H9 (cell line): Measurements from ENCODE around the gene ARCN1. TPM values are rescaled to one million over a fixed set of nuclear protein-coding genes. Genes with fewer than 3 reads are reported as not detected.

ENCODE experiments used
- DNase-seq: peaks from one replicate; pipeline ENCODE4 v3.0.0-alpha.2; 2017
- H2AFZ ChIP-seq: one replicate; pipeline ENCODE4 v1.6.1; 2013; ENCODE audit warnings: mild to moderate bottlenecking, low read length, control low read depth, moderate library complexity
- H2AK5ac ChIP-seq: 2 replicates; pipeline ENCODE4 v1.6.1; 2013; ENCODE audit warnings: low read length, control low read depth, mixed read lengths; ENCODE audit not compliant: insufficient read length
- H2BK120ac ChIP-seq: one replicate; pipeline ENCODE4 v1.6.1; 2013; ENCODE audit warnings: low read depth, mild to moderate bottlenecking, low read length, control low read depth, inconsistent platforms; ENCODE audit not compliant: poor library complexity, severe bottlenecking
- H2BK12ac ChIP-seq: 2 replicates; pipeline ENCODE4 v1.6.1; 2013; ENCODE audit warnings: low read length, control low read depth, mixed read lengths, low read depth; ENCODE audit not compliant: insufficient read length
- H2BK15ac ChIP-seq: 2 replicates; pipeline ENCODE4 v1.6.1; 2013; ENCODE audit warnings: low read depth, low read length, control low read depth
- H2BK20ac ChIP-seq: one replicate; pipeline ENCODE4 v1.6.1; 2013; ENCODE audit warnings: low read depth, mild to moderate bottlenecking, low read length, control low read depth, inconsistent platforms; ENCODE audit not compliant: poor library complexity, severe bottlenecking
- H2BK5ac ChIP-seq: 2 replicates; pipeline ENCODE4 v1.6.1; 2013; ENCODE audit warnings: low read length, control low read depth, mixed read lengths; ENCODE audit not compliant: insufficient read length
- H3K14ac ChIP-seq: 2 replicates; pipeline ENCODE4 v1.6.1; 2013; ENCODE audit warnings: low read length, control low read depth; ENCODE audit not compliant: insufficient read depth
- H3K18ac ChIP-seq: 2 replicates; pipeline ENCODE4 v1.6.1; 2013; ENCODE audit warnings: low read depth, mild to moderate bottlenecking, mixed read lengths, low read length, control low read depth; ENCODE audit not compliant: insufficient read length
- H3K23ac ChIP-seq: 2 replicates; pipeline ENCODE4 v1.6.1; 2013; ENCODE audit warnings: low read length, control low read depth, mixed read lengths, low read depth; ENCODE audit not compliant: insufficient read length
- H3K23me2 ChIP-seq: 2 replicates; pipeline ENCODE4 v1.6.1; 2013; ENCODE audit warnings: low read depth, mild to moderate bottlenecking, mixed read lengths, low read length, control low read depth; ENCODE audit not compliant: insufficient read length, poor library complexity, severe bottlenecking
- H3K27ac ChIP-seq: 2 replicates; pipeline ENCODE4 v1.5.1; 2013; ENCODE audit warnings: low read length, control low read depth, mixed read lengths, low read depth; ENCODE audit not compliant: insufficient read length
- H3K27me3 ChIP-seq: 2 replicates; pipeline ENCODE4 v1.6.1; 2013; ENCODE audit warnings: low read length, control low read depth, inconsistent platforms; ENCODE audit not compliant: insufficient read depth
- H3K4ac ChIP-seq: 2 replicates; pipeline ENCODE4 v1.6.1; 2013; ENCODE audit warnings: low read depth, mild to moderate bottlenecking, control low read depth, inconsistent platforms, low read length, moderate library complexity
- H3K4me1 ChIP-seq: 2 replicates; pipeline ENCODE4 v1.6.1; 2013; ENCODE audit warnings: low read length, control low read depth, inconsistent platforms; ENCODE audit not compliant: insufficient read depth
- H3K4me2 ChIP-seq: 2 replicates; pipeline ENCODE4 v1.6.1; 2013; ENCODE audit warnings: low read length, control low read depth, mixed read lengths; ENCODE audit not compliant: insufficient read length, insufficient read depth
- H3K56ac ChIP-seq: 2 replicates; pipeline ENCODE4 v1.6.1; 2013; ENCODE audit warnings: low read depth, mild to moderate bottlenecking, mixed read lengths, low read length, control low read depth; ENCODE audit not compliant: insufficient read length
- H3K79me1 ChIP-seq: 2 replicates; pipeline ENCODE4 v1.6.1; 2013; ENCODE audit warnings: low read depth, mild to moderate bottlenecking, moderate library complexity, low read length, control low read depth, inconsistent platforms; ENCODE audit not compliant: insufficient read depth, poor library complexity, severe bottlenecking
- H3K79me2 ChIP-seq: 2 replicates; pipeline ENCODE4 v1.6.1; 2013; ENCODE audit warnings: low read length, control low read depth, inconsistent platforms; ENCODE audit not compliant: insufficient read depth
- H3K9ac ChIP-seq: 2 replicates; pipeline ENCODE4 v1.6.1; 2013; ENCODE audit warnings: low read length, control low read depth, mixed read lengths; ENCODE audit not compliant: insufficient read length; ENCODE audit errors: extremely low read depth
- H3K9me3 ChIP-seq: one replicate; pipeline ENCODE4 v1.6.1; 2013; ENCODE audit warnings: low read depth, low read length, inconsistent platforms; ENCODE audit not compliant: control insufficient read depth
- H3T11ph ChIP-seq: one replicate; pipeline ENCODE4 v1.6.1; 2013; ENCODE audit warnings: mild to moderate bottlenecking, low read length, control low read depth, inconsistent platforms
- H4K20me1 ChIP-seq: one replicate; pipeline ENCODE4 v1.6.1; 2013; ENCODE audit not compliant: control insufficient read depth, insufficient read length, insufficient read depth
- H4K5ac ChIP-seq: 2 replicates; pipeline ENCODE4 v1.6.1; 2013; ENCODE audit warnings: low read depth, mild to moderate bottlenecking, mixed read lengths, low read length, control low read depth; ENCODE audit not compliant: insufficient read length
- H4K8ac ChIP-seq: replicated peaks from 2 replicates; pipeline ENCODE4 v1.6.1; 2013; ENCODE audit warnings: low read length, control low read depth, mixed read lengths, low read depth; ENCODE audit not compliant: insufficient read length
- H4K91ac ChIP-seq: 2 replicates; pipeline ENCODE4 v1.6.1; 2013; ENCODE audit warnings: low read depth, mild to moderate bottlenecking, moderate library complexity, mixed read lengths, low read length, control low read depth; ENCODE audit not compliant: insufficient read length
- H3K27ac Mint-ChIP-seq, 3 experiments: 2 replicates in 2 of 3; 3 replicates in 1 of 3; pipeline ENCODE4 v1.8.0; 2020 to 2021; ENCODE audit warnings: mixed read lengths in 3 of 3, mild to moderate bottlenecking in 1 of 3, moderate library complexity in 1 of 3
- H3K27me3 Mint-ChIP-seq: 2 replicates; pipeline ENCODE4 v1.8.0; 2021; ENCODE audit warnings: low read depth, mild to moderate bottlenecking, moderate library complexity, mixed read lengths
- H3K36me3 Mint-ChIP-seq, 3 experiments: 2 replicates in 2 of 3; 3 replicates in 1 of 3; pipeline ENCODE4 v1.8.0; 2020 to 2021; ENCODE audit warnings: low read depth in 3 of 3, mixed read lengths in 3 of 3; ENCODE audit not compliant: insufficient read depth in 1 of 3
- H3K4me1 Mint-ChIP-seq, 2 experiments: 2 replicates each; pipeline ENCODE4 v1.8.0; 2020; ENCODE audit warnings: mixed read lengths in 2 of 2
- H3K4me3 Mint-ChIP-seq, 2 experiments: 2 replicates in 1 of 2; 3 replicates in 1 of 2; pipeline ENCODE4 v1.8.0; 2020 to 2021; ENCODE audit warnings: mild to moderate bottlenecking in 2 of 2, mixed read lengths in 2 of 2, moderate library complexity in 1 of 2
- H3K9me3 Mint-ChIP-seq, 2 experiments: 2 replicates in 1 of 2; 3 replicates in 1 of 2; pipeline ENCODE4 v1.8.0; 2020; ENCODE audit warnings: mild to moderate bottlenecking in 2 of 2, mixed read lengths in 2 of 2, moderate library complexity in 1 of 2
- WGBS: extraction: QIAGEN DNeasy Blood & Tissue Kit; methylation state at CpG from one replicate; pipeline ENCODE4 v1.1.7; 2013; ENCODE audit warnings: missing lambda C conversion rate, low lambda C conversion rate, mixed read lengths; ENCODE audit not compliant: insufficient read length; ENCODE audit errors: extremely low coverage; 5-methylcytosine and 5-hydroxymethylcytosine counted together
- total RNA-seq: library from RNA; stranded (reverse); gene quantifications from 2 replicates; pipeline ENCODE4 v1.2.1, GENCODE V29; 2021
- TF ChIP-seq, protein P1 (sequence below): fragments of 200-600 bp; sonication (generic); conservative IDR thresholded peaks from 3 replicates; pipeline ENCODE4 v1.8.0; 2021; ENCODE audit warnings: antibody characterized with exemption, mild to moderate bottlenecking

The ARCN1 gene
- total RNA-seq, 1 experiment from 2014 or later: 152 TPM

DNA sequence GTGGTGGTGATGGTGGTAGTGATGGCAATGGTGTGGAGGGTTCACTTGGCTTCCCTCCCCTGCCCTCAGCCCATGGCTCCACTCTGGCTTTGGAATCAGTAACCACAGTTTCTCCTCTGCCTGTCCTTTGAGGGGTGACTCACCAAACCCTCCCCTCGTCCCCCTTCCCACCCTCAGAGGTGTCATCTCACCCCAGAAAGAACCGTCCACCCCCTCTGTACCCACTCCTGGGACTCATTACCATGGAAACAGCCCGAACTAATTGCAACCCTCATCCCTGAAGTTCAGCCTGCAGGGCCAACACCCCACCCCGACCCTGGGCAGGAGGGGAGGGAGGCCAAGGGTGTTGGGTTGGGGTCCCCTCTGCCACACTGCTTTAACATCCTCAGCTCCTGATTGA lies 61.8 kb downstream of the ARCN1 start:
- Histone ChIP-seq H3K4ac (no peak overlapping the region), H3K79me2 (no peaks in the 10 kb centered on the region), H3K14ac (peak overlapping the region; percentile 28; the same call in 1 of the 2 replicates), H4K20me1 (no peaks in the 10 kb centered on the region), H4K91ac (no peak overlapping the region), H2AK5ac (no peak overlapping the region), H3K9ac (no peak overlapping the region), H3K23ac (no peak overlapping the region), H3K79me1 (no peaks in the 10 kb centered on the region), H3K18ac (peak overlapping the region; percentile 37), H3K4me1 (peaks cover 12% of the 10 kb centered on the region; the same call in 1 of the 2 replicates), H2AFZ (no peak overlapping the region), H4K5ac (no peak overlapping the region), H2BK120ac (no peak overlapping the region), H3K27ac (no peak overlapping the region), H2BK20ac (no peak overlapping the region), H3T11ph (no peak overlapping the region), H3K27me3 (no peaks in the 10 kb centered on the region), H3K4me2 (peak overlapping the region; percentile 28), H3K56ac (no peak overlapping the region), H2BK5ac (no peak overlapping the region), H4K8ac (no peak overlapping the region), H3K23me2 (peaks cover 3% of the 10 kb centered on the region), H3K9me3 (no peaks in the 10 kb centered on the region), H2BK15ac (no peak overlapping the region), H2BK12ac (no peak overlapping the region)
- TF ChIP-seq, protein P1, sequence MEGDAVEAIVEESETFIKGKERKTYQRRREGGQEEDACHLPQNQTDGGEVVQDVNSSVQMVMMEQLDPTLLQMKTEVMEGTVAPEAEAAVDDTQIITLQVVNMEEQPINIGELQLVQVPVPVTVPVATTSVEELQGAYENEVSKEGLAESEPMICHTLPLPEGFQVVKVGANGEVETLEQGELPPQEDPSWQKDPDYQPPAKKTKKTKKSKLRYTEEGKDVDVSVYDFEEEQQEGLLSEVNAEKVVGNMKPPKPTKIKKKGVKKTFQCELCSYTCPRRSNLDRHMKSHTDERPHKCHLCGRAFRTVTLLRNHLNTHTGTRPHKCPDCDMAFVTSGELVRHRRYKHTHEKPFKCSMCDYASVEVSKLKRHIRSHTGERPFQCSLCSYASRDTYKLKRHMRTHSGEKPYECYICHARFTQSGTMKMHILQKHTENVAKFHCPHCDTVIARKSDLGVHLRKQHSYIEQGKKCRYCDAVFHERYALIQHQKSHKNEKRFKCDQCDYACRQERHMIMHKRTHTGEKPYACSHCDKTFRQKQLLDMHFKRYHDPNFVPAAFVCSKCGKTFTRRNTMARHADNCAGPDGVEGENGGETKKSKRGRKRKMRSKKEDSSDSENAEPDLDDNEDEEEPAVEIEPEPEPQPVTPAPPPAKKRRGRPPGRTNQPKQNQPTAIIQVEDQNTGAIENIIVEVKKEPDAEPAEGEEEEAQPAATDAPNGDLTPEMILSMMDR: no peak
- DNase-seq: no peak
- WGBS: no CpG with 5 or more reads among the region's 4 CpGs
- Mint-ChIP-seq H3K4me1 (peaks cover 24 to 37% of the 10 kb centered on the region in 2 experiments), H3K4me3 (peak overlapping the region; percentile 67 to 79), H3K27me3 (no peaks in the 10 kb centered on the region), H3K27ac (peak overlapping the region in 2 of 3 experiments; percentile 98 to 99; a peak in 3 of 7 replicates), H3K36me3 (peaks cover 33 to 59% (median 57%) of the 10 kb centered on the region in 3 experiments), H3K9me3 (no peaks in the 10 kb centered on the region)
